GM12872 (cell line): ENCODE data around the gene GH1.

Experiments used
- CTCF ChIP-seq: IDR thresholded peaks from 3 replicates; pipeline ENCODE4 v1.5.1; 2011; ENCODE audit warnings: low read depth, mild to moderate bottlenecking, low read length, moderate library complexity; ENCODE audit not compliant: insufficient read depth

The GH1 gene

GRCh38 chr17:63960006-63960405 lies 41.4 kb upstream of the GH1 start:
- no peak for TF ChIP-seq CTCF

GRCh38 chr17:63956296-63956920 lies 37.8 kb upstream of the GH1 start:
- no peak for TF ChIP-seq CTCF

- no peak for TF ChIP-seq CTCF
These were observed 37.2 kb upstream of the GH1 start for GRCh38 chr17:63955791-63956190.

DNA sequence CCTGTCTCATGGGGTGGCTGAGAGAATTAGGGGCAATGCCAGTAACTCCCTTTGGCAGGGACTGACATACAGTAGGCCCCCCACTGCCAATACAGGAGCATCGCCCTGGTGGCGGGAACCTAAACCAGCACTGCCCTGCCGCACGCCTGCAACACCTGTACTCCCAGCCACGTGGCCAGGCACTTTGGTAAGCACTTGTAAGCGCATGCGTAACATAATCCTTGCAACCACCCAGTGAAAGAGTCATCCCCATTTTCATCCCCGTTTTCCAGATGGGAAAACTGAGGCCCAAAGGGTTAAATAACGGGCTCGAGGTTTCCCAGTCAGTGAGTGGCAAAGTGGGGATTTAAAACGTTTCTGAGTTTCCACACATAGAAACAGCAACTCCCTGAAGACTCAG lies 36.6 kb upstream of the GH1 start:
- no peak for TF ChIP-seq CTCF

GRCh38 chr17:63954402-63955063 lies 35.9 kb upstream of the GH1 start:
- peak; percentile 2; the same call in 1 of the 3 replicates for TF ChIP-seq CTCF

DNA sequence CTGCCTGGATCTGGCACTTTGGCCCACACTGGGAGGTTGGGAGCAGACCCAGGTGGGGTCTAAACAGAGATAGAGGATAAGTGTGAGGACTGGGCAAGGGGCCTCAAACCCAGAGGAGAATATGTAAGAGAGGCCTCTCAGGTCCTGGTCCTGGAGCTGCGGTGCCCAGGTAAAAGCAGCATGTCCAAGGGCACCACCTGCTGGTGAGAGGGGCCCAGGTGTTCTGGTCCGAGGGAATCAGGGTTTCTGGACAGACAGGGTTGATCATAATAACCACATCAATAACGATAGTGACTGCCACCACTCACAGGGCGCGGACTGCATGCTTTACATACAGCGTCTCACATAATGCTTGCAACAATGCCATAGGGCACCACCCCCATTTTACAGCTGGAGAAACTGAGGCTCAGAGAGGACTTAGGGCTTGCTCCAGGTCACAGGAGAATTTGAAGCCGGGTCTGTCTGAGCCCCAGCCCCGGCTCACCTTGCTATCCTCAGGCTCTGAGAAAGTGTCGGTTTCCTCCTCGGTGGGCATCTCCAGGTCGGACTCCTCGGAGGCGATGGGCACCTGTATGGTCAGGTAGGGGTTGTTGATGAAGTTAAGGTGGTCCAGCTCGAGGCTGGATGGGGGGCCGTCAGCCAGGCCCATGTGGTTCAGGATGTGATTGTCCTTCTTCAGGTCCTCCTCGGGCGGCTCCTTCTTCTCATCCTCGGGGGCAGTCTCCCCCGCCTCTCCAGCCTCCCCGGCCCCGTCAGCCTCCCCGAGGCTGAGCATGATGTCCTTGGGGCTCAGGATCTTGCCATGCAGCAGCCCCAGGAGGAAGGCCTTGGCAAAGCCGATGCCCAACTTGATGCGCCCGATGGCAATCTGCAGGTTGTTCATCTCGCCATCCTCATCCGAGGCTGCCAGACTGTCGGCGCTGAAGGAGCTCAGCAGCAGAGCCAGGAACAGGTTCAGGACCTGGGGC lies 32.6 kb upstream of the GH1 start:
- peak; percentile 79 for TF ChIP-seq CTCF
